Aorta (tissue), 5 donors: ENCODE measurements around the gene PRKCA. TPM values are rescaled to one million over a fixed set of nuclear protein-coding genes. Genes with fewer than 3 reads are reported as not detected.

Experiments
- ATAC-seq: fragments of 200-7000 bp; cut with Tn5 transposase; one replicate; pipeline ENCODE4 v1.9.1; 2022; ENCODE audit warnings: moderate library complexity; ENCODE audit not compliant: low FRiP score
- DNase-seq, 2 donors: peaks; one replicate each; pipeline ENCODE4 v3.0.0-alpha.2; 2020
- H3K27ac ChIP-seq, 2 donors: one replicate each; pipeline ENCODE4 v1.5.1; 2013; ENCODE audit warnings: low read length in 2 of 2, mild to moderate bottlenecking in 2 of 2, moderate library complexity in 2 of 2, control low read depth in 1 of 2, inconsistent platforms in 1 of 2, low read depth in 1 of 2
- H3K27me3 ChIP-seq, 2 donors: one replicate each; pipeline ENCODE4 v1.6.1; 2013; ENCODE audit warnings: control low read depth in 1 of 2, low read length in 1 of 2, mild to moderate bottlenecking in 1 of 2, moderate library complexity in 1 of 2; ENCODE audit not compliant: insufficient read depth in 2 of 2, control insufficient read depth in 1 of 2
- H3K36me3 ChIP-seq, 2 donors: one replicate each; pipeline ENCODE4 v1.6.1; 2013; ENCODE audit warnings: control low read depth in 1 of 2, low read length in 1 of 2, mild to moderate bottlenecking in 1 of 2; ENCODE audit not compliant: insufficient read depth in 2 of 2, control insufficient read depth in 1 of 2
- H3K4me1 ChIP-seq, 2 donors: one replicate each; pipeline ENCODE4 v1.6.1; 2013; ENCODE audit warnings: low read length in 2 of 2, control low read depth in 1 of 2, mild to moderate bottlenecking in 1 of 2, moderate library complexity in 1 of 2; ENCODE audit not compliant: insufficient read depth in 2 of 2, control insufficient read depth in 1 of 2
- H3K4me3 ChIP-seq, 2 donors: one replicate each; pipeline ENCODE4 v1.5.1; 2013; ENCODE audit warnings: low read length in 2 of 2, control low read depth in 1 of 2, mild to moderate bottlenecking in 1 of 2
- H3K9me3 ChIP-seq: one replicate; pipeline ENCODE4 v1.6.1; 2013; ENCODE audit warnings: mild to moderate bottlenecking, low read length; ENCODE audit not compliant: control insufficient read depth
- WGBS, 2 donors: extraction: QIAGEN DNeasy Blood & Tissue Kit; methylation state at CpG; one replicate each; pipeline ENCODE4 v1.1.7; 2013; 5-methylcytosine and 5-hydroxymethylcytosine counted together
- intact Hi-C, 2 donors: fragments of 100-400 bp; cut with DNase I; formaldehyde crosslinking; loops; one replicate each; pipeline versions ENCODE4 v1.14.2 to v1.15.0; 2022
- polyA plus RNA-seq, 2 donors: library from polyadenylated mRNA; stranded (reverse); fragments of 200-250 nt; gene quantifications; one replicate each; pipeline ENCODE4 v1.2.3, GENCODE V29; 2013
- total RNA-seq, 2 donors: library from RNA; stranded (reverse); fragmentation: NEBNext Ultra II Directional; extraction: Animal tissue kit (Norgen Biotek cat#: 25700); gene quantifications; one replicate each; pipeline ENCODE4 v1.2.1, GENCODE V29; 2021
- donor health status: healthy with polysubstance abuse.
- donor health status: Bipolar disorder and iron deficiency.
- donor health status: DM: no; HTN: no; CAD: no.
- donor health status: DM: no; HTN: no; CAD: no.
- donor health status: DM: yes; HTN: yes; CAD: no.

PRKCA gene
- total and polyA plus RNA-seq, 4 donors = 2.7 to 15.4 (median 9.1) TPM

- no peak overlapping the region for H3K27ac ChIP-seq
Observed at GRCh38 chr17:66675273-66675990, 373.0 kb downstream of the PRKCA start.

GRCh38 chr17:66675991-66676371 is 373.6 kb downstream of the PRKCA start:
- Histone ChIP-seq H3K9me3 (peaks cover 1% of the 10 kb centered on the region), H3K27me3 (no peaks in the 10 kb centered on the region), H3K4me3 (no peak overlapping the region), H3K27ac (no peak overlapping the region), H3K4me1 (no peaks in the 10 kb centered on the region), H3K36me3 (no peaks in the 10 kb centered on the region)
- no peak for DNase-seq
- no peak for ATAC-seq
- intact Hi-C loops = no loop called here
- 78 to 81% methylated on average over 17 of the region's 17 CpGs for WGBS, 2 donors

More at GRCh38 chr17:66675273-66675990, 373.0 kb downstream of the PRKCA start:
- ATAC-seq (no peak), DNase-seq (no peak)
- 86 to 88% methylated on average over 16 of the region's 16 CpGs for WGBS, 2 donors
- H3K4me1 ChIP-seq = no peaks in the 10 kb centered on the region
- no peak overlapping the region for H3K4me3 ChIP-seq
- H3K9me3 ChIP-seq = peaks cover 1% of the 10 kb centered on the region
- intact Hi-C loops = no loop called here
- H3K27me3 ChIP-seq = no peaks in the 10 kb centered on the region
- H3K36me3 ChIP-seq = no peaks in the 10 kb centered on the region

GRCh38 chr17:66676421-66676820 is 374.0 kb downstream of the PRKCA start:
- Histone ChIP-seq H3K9me3 (peaks cover 1% of the 10 kb centered on the region), H3K36me3 (no peaks in the 10 kb centered on the region), H3K27me3 (no peaks in the 10 kb centered on the region), H3K27ac (no peak overlapping the region), H3K4me1 (no peaks in the 10 kb centered on the region), H3K4me3 (no peak overlapping the region)
- intact Hi-C loops = no loop called here
- 58 to 66% methylated on average over 11 of the region's 11 CpGs for WGBS, 2 donors
- DNase-seq = no peak
- no peak for ATAC-seq

- 96% methylated on average over 13 of the region's 13 CpGs for WGBS, 2 donors
- Histone ChIP-seq H3K36me3 (no peaks in the 10 kb centered on the region), H3K27me3 (no peaks in the 10 kb centered on the region), H3K9me3 (peaks cover 1% of the 10 kb centered on the region), H3K27ac (no peak overlapping the region), H3K4me3 (no peak overlapping the region), H3K4me1 (no peaks in the 10 kb centered on the region)
- DNase-seq (no peak), ATAC-seq (no peak)
- intact Hi-C loops = no loop called here
Observed at GRCh38 chr17:66677201-66677981, 375.0 kb downstream of the PRKCA start.

GRCh38 chr17:66678061-66678460 is 375.6 kb downstream of the PRKCA start:
- intact Hi-C loops = no loop called here
- ATAC-seq (no peak), DNase-seq (no peak)
- no peaks in the 10 kb centered on the region for H3K4me1 ChIP-seq
- 98 to 100% methylated on average over 1 of the region's 1 CpG for WGBS, 2 donors
- H3K4me3 ChIP-seq = no peak overlapping the region
- H3K27ac ChIP-seq = no peak overlapping the region
- H3K9me3 ChIP-seq = peaks cover 1% of the 10 kb centered on the region
- no peaks in the 10 kb centered on the region for H3K36me3 ChIP-seq
- no peaks in the 10 kb centered on the region for H3K27me3 ChIP-seq

- Histone ChIP-seq H3K27me3 (no peaks in the 10 kb centered on the region), H3K27ac (no peak overlapping the region), H3K9me3 (peaks cover 1% of the 10 kb centered on the region), H3K4me1 (no peaks in the 10 kb centered on the region), H3K36me3 (no peaks in the 10 kb centered on the region), H3K4me3 (no peak overlapping the region)
- intact Hi-C loops = no loop called here
- WGBS, 2 donors = 90 to 95% methylated on average over 2 of the region's 2 CpGs
- ATAC-seq (no peak), DNase-seq (no peak)
Observed at GRCh38 chr17:66678827-66679226, 376.4 kb downstream of the PRKCA start.

- no peak overlapping the region for H3K27ac ChIP-seq
- DNase-seq = no peak
- no peaks in the 10 kb centered on the region for H3K36me3 ChIP-seq
- peaks cover 1% of the 10 kb centered on the region for H3K9me3 ChIP-seq
- ATAC-seq = no peak
- no peaks in the 10 kb centered on the region for H3K4me1 ChIP-seq
- H3K4me3 ChIP-seq = no peak overlapping the region
- intact Hi-C loops = no loop called here
- H3K27me3 ChIP-seq = no peaks in the 10 kb centered on the region
- 89 to 91% methylated on average over 11 of the region's 11 CpGs for WGBS, 2 donors
Observed at GRCh38 chr17:66679631-66680517, 377.5 kb downstream of the PRKCA start.

GRCh38 chr17:66682283-66682682 is 379.9 kb downstream of the PRKCA start:
- ATAC-seq = no peak
- 35 to 44% methylated on average over 5 of the region's 5 CpGs for WGBS, 2 donors

More at GRCh38 chr17:66682283-66682682, 379.9 kb downstream of the PRKCA start:
- H3K4me1 ChIP-seq = no peaks in the 10 kb centered on the region
- H3K36me3 ChIP-seq = no peaks in the 10 kb centered on the region
- H3K4me3 ChIP-seq = no peak overlapping the region
- H3K27me3 ChIP-seq = no peaks in the 10 kb centered on the region
- H3K9me3 ChIP-seq = peaks cover 1% of the 10 kb centered on the region
- no peak for DNase-seq
- H3K27ac ChIP-seq = no peak overlapping the region
- intact Hi-C loops = no loop called here
